NCI-H2196 (cell line): ENCODE data around the gene CAMK1G.
A peak's percentile ranks its signal among the peaks of the same experiment; 100 is the strongest.

ENCODE experiments used
- DNase-seq: peaks from one replicate; lab custom pipeline; 2025; ENCODE audit not compliant: unreplicated experiment; lab: John Stamatoyannopoulos, UW

The CAMK1G gene

GRCh38 chr1:209598227-209598626 lies 14.7 kb downstream of the CAMK1G start:
- DNase-seq = no peak

- DNase-seq = no peak
These were observed 17.0 kb downstream of the CAMK1G start for GRCh38 chr1:209600541-209600940.

- peak; percentile 32 for DNase-seq
These were observed 18.5 kb downstream of the CAMK1G start for GRCh38 chr1:209601809-209602657.

GRCh38 chr1:209603877-209604276 lies 20.4 kb downstream of the CAMK1G start:
- DNase-seq = no peak

- no peak for DNase-seq
These were observed 23.7 kb downstream of the CAMK1G start for GRCh38 chr1:209607102-209607794.

- no peak for DNase-seq
These were observed 24.3 kb downstream of the CAMK1G start for GRCh38 chr1:209607795-209608178.

- DNase-seq = no peak
These were observed 25.7 kb downstream of the CAMK1G start for GRCh38 chr1:209609041-209609790.

- DNase-seq = no peak
These were observed 26.5 kb downstream of the CAMK1G start for GRCh38 chr1:209609791-209610630.

GRCh38 chr1:209610631-209610905 lies 27.1 kb downstream of the CAMK1G start:
- no peak for DNase-seq

- DNase-seq = no peak
These were observed 28.5 kb downstream of the CAMK1G start for GRCh38 chr1:209611771-209612570.

GRCh38 chr1:209612646-209613399 lies 29.3 kb downstream of the CAMK1G start:
- no peak for DNase-seq

GRCh38 chr1:209613400-209614150 lies 30.1 kb downstream of the CAMK1G start:
- DNase-seq = no peak

- no peak for DNase-seq
These were observed 30.6 kb downstream of the CAMK1G start for GRCh38 chr1:209614151-209614420.

GRCh38 chr1:209614906-209615305 lies 31.4 kb downstream of the CAMK1G start:
- DNase-seq = no peak

GRCh38 chr1:209616366-209617046 lies 33.0 kb downstream of the CAMK1G start:
- DNase-seq = no peak

- no peak for DNase-seq
These were observed 33.6 kb downstream of the CAMK1G start for GRCh38 chr1:209617047-209617673.

GRCh38 chr1:209617755-209618154 lies 34.2 kb downstream of the CAMK1G start:
- DNase-seq = no peak

GRCh38 chr1:209618291-209618690 lies 34.8 kb downstream of the CAMK1G start:
- DNase-seq = no peak
